GM12878 (cell line): ENCODE results near the gene SPATS2L. TPM values are rescaled to one million over a fixed set of nuclear protein-coding genes. Genes with fewer than 3 reads are reported as not detected.

ENCODE experiments used
- ATAC-seq: fragments of 200-7000 bp; cut with Tn5 transposase; 3 replicates; pipeline ENCODE4 v1.9.1; 2020; ENCODE audit warnings: mild to moderate bottlenecking, moderate library complexity
- BruUV-seq: library from RNA; stranded (reverse); fragments of 400-500 nt; replicated peaks from 2 replicates; lab custom pipeline; 2021; lab: Mats Ljungman, UMichigan
- CTCF ChIA-PET: fragments of 300-600 bp; sonication (Branson Sonifier 250); formaldehyde crosslinking; extraction: SDS; loops from one replicate; lab custom pipeline; 2021; ENCODE audit warnings: inconsistent platforms; lab: Yijun Ruan, JAX
- POLR2A ChIA-PET: fragments of 350-600 bp; formaldehyde crosslinking; extraction: SDS; loops from one replicate; lab custom pipeline; 2021; ENCODE audit warnings: inconsistent platforms; lab: Charles Lee
- RAD21 ChIA-PET: fragments of 300-600 bp; sonication (Branson Sonifier 250); formaldehyde crosslinking; loops from one replicate; lab custom pipeline; 2023; ENCODE audit warnings: antibody characterized with exemption; ENCODE audit not compliant: unreplicated experiment; lab: Charles Lee
- SMC1A ChIA-PET: fragments of 300-600 bp; sonication (Branson Sonifier 250); formaldehyde crosslinking; loops from one replicate; lab custom pipeline; 2023; ENCODE audit not compliant: unreplicated experiment, uncharacterized antibody; lab: Charles Lee
- DNase-seq: peaks from one replicate; pipeline ENCODE4 v3.0.0-alpha.2; 2011; ENCODE audit warnings: low read depth, low spot score
- FAIRE-seq: peaks from 3 replicates; lab custom pipeline; 2011; peaks lifted over from hg19 to GRCh38; lab: Jason Lieb, UNC
- H2AFZ ChIP-seq: 2 replicates; pipeline ENCODE4 v1.6.0; 2011; ENCODE audit warnings: low read depth, low read length, control low read depth; ENCODE audit not compliant: control insufficient read depth
- H3K27ac ChIP-seq: 2 replicates; pipeline ENCODE4 v1.5.1; 2011; ENCODE audit warnings: control low read depth; ENCODE audit not compliant: control insufficient read depth, insufficient read depth
- H3K27me3 ChIP-seq, 2 experiments: replicated peaks in 1 of 2; 2 replicates each; pipeline versions ENCODE4 v1.6.0 to v1.6.1; 2011; ENCODE audit warnings: low read length in 1 of 2; ENCODE audit not compliant: control insufficient read depth in 2 of 2, insufficient read depth in 2 of 2
- H3K36me3 ChIP-seq, 2 experiments: 2 replicates each; pipeline ENCODE4 v1.5.1; 2011; ENCODE audit warnings: low read length in 1 of 2; ENCODE audit not compliant: control insufficient read depth in 2 of 2, insufficient read depth in 2 of 2
- H3K4me1 ChIP-seq: 2 replicates; pipeline ENCODE4 v1.6.1; 2011; ENCODE audit warnings: mild to moderate bottlenecking, low read length, moderate library complexity, mixed read lengths; ENCODE audit not compliant: control insufficient read depth, insufficient read depth
- H3K4me2 ChIP-seq: 2 replicates; pipeline ENCODE4 v1.6.0; 2011; ENCODE audit warnings: control low read depth; ENCODE audit not compliant: control insufficient read depth, insufficient read depth
- H3K4me3 ChIP-seq: fragments of 200-600 bp; sonication (generic); 2 replicates; pipeline ENCODE4 v1.5.1; 2016
- H3K79me2 ChIP-seq: 2 replicates; pipeline ENCODE4 v1.6.0; 2011; ENCODE audit warnings: low read length; ENCODE audit not compliant: control insufficient read depth, insufficient read depth
- H3K9ac ChIP-seq: 2 replicates; pipeline ENCODE4 v1.8.0; 2011; ENCODE audit warnings: low read length, control low read depth, mixed read lengths; ENCODE audit not compliant: control insufficient read depth, insufficient read depth
- H3K9me3 ChIP-seq: replicated peaks from 3 replicates; pipeline ENCODE4 v1.5.1; 2011; ENCODE audit warnings: mild to moderate bottlenecking, low read length; ENCODE audit not compliant: control insufficient read depth, insufficient read depth
- H4K20me1 ChIP-seq: 2 replicates; pipeline ENCODE4 v1.6.0; 2011; ENCODE audit not compliant: control insufficient read depth, insufficient read depth
- BHLHE40 ChIP-seq, 2 experiments: fragments of 450-650 bp in 1 of 2; IDR thresholded peaks; 2 replicates each; pipeline ENCODE4 v1.6.1; 2011 to 2017; ENCODE audit warnings: low read depth in 2 of 2, borderline replicate concordance in 1 of 2, improper control_type of control experiment in 1 of 2, low read length in 1 of 2, mild to moderate bottlenecking in 1 of 2
- BRCA1 ChIP-seq: IDR thresholded peaks from 2 replicates; pipeline ENCODE4 v1.6.1; 2011; ENCODE audit warnings: low read depth, low read length, improper control_type of control experiment
- CBX5 ChIP-seq: sonication (generic); IDR thresholded peaks from 2 replicates; pipeline ENCODE4 v1.6.1; 2016; ENCODE audit warnings: low read depth, moderate library complexity, mild to moderate bottlenecking, inconsistent platforms
- EED ChIP-seq: sonication (generic); IDR thresholded peaks from 2 replicates; pipeline ENCODE4 v1.6.1; 2016; ENCODE audit warnings: antibody characterized with exemption, low read depth
- FOXM1 ChIP-seq: IDR thresholded peaks from 2 replicates; pipeline ENCODE4 v1.6.1; 2012; ENCODE audit warnings: low read depth, mild to moderate bottlenecking, inconsistent platforms, low read length, moderate library complexity
- LARP7 ChIP-seq: fragments of 450-650 bp; IDR thresholded peaks from 2 replicates; pipeline ENCODE4 v1.6.1; 2017; ENCODE audit warnings: mild to moderate bottlenecking
- NFXL1 ChIP-seq: fragments of 450-650 bp; IDR thresholded peaks from 2 replicates; pipeline ENCODE4 v1.6.1; 2017; ENCODE audit warnings: antibody characterized with exemption, mild to moderate bottlenecking, borderline replicate concordance
- NFYB ChIP-seq: IDR thresholded peaks from 2 replicates; pipeline ENCODE4 v1.6.1; 2011; ENCODE audit warnings: low read depth, mild to moderate bottlenecking, low read length, improper control_type of control experiment, moderate library complexity; ENCODE audit not compliant: insufficient read depth
- NR2F1 ChIP-seq: fragments of 450-650 bp; conservative IDR thresholded peaks from 2 replicates; pipeline ENCODE4 v1.6.1; 2017; ENCODE audit warnings: mild to moderate bottlenecking
- POLR2A ChIP-seq: IDR thresholded peaks from 2 replicates; pipeline ENCODE4 v1.6.1; 2011; ENCODE audit warnings: low read depth, mild to moderate bottlenecking, low read length
- RFX5 ChIP-seq: IDR thresholded peaks from 2 replicates; pipeline ENCODE4 v1.6.1; 2011; ENCODE audit warnings: low read depth, low read length, improper control_type of control experiment
- SMAD1 ChIP-seq: fragments of 450-650 bp; IDR thresholded peaks from 2 replicates; pipeline ENCODE4 v1.6.1; 2018; ENCODE audit warnings: mild to moderate bottlenecking, low read depth; ENCODE audit not compliant: partially characterized antibody
- STAT1 ChIP-seq: fragments of 450-650 bp; conservative IDR thresholded peaks from 2 replicates; pipeline ENCODE4 v1.6.1; 2014; ENCODE audit warnings: antibody characterized with exemption, mild to moderate bottlenecking
- STAT3 ChIP-seq: IDR thresholded peaks from 2 replicates; pipeline ENCODE4 v1.6.1; 2011; ENCODE audit warnings: low read depth, low read length, improper control_type of control experiment
- SUPT20H ChIP-seq: IDR thresholded peaks from 2 replicates; pipeline ENCODE4 v1.6.1; 2011; ENCODE audit warnings: low read depth, mild to moderate bottlenecking, low read length, moderate library complexity, borderline replicate concordance; ENCODE audit not compliant: control insufficient read depth
- WGBS: methylation state at CpG from one replicate; pipeline ENCODE4 v1.1.6; 2016; ENCODE audit warnings: low lambda C conversion rate; ENCODE audit not compliant: insufficient replicate concordance, insufficient coverage; ENCODE audit errors: missing lambda C conversion rate; 5-methylcytosine and 5-hydroxymethylcytosine counted together
- in situ Hi-C: fragments of 300-500 bp; cut with MboI; formaldehyde crosslinking; loops from 9 replicates; pipeline ENCODE4 v1.14.3; 2018; ENCODE audit warnings: mixed read lengths
- intact Hi-C: fragments of 100-400 bp; cut with micrococcal nuclease; formaldehyde crosslinking; loops from one replicate; pipeline ENCODE4 v1.14.2; 2022; ENCODE audit not compliant: unreplicated experiment
- polyA plus RNA-seq, 11 experiments: library from polyadenylated mRNA; depleted of rRNA in 4 of 11; unstranded in 6 of 11; stranded (reverse) in 5 of 11; fragments of >200 nt; fragmentation: Nextera tagmentation in 4 of 11; fragmentation: Illumina TruSeq in 1 of 11; extraction: Ambion mirVana in 4 of 11; extraction: Trizol in 1 of 11; gene quantifications; 1 replicate in 1 of 11; 2 replicates in 10 of 11; pipeline versions ENCODE4 v1.2.1 to v1.2.3, GENCODE V29; 2011 to 2016; ENCODE audit warnings: inconsistent platforms in 2 of 11, missing spikeins in 2 of 11, low read depth in 1 of 11
- total RNA-seq, 4 experiments: library from RNA; depleted of rRNA in 3 of 4; stranded (reverse); fragments of >200 nt in 3 of 4; fragmentation: Illumina TruSeq in 1 of 4; extraction: Trizol in 1 of 4; gene quantifications; 2 replicates each; pipeline versions ENCODE4 v1.2.1 to v1.2.3, GENCODE V29; 2013 to 2021

Gene SPATS2L
- total and polyA plus RNA-seq, 10 of the 15 experiments (the other 5 are each of a cell fraction or from before 2014, with no cell fraction given), result 5.2 to 30.0 (median 20.1) TPM

DNA sequence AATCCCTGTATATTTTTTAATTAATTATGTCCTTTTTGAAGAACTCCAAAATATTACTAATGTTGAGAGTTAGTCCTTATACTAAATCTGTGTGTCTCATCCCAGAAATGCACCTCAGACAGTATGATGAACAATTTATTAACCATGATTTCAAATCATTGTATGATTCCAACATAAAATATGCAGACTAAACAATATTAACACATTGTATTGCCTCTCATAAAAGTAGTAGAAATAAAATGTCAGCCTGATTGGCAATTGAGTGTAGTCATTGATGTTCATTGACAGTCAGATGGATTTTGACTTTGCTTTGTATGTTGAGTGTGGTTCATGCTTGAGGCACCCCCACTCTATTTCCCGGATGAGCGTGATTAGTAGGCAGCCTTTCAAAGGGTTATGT lies 145.9 kb downstream of the SPATS2L start (continued):
- no peak for TF ChIP-seq CBX5
- no peak for TF ChIP-seq RFX5
- no peak for TF ChIP-seq STAT1
- no peak for TF ChIP-seq SUPT20H
- TF ChIP-seq NR2F1, result no peak
- TF ChIP-seq NFYB, result no peak
- TF ChIP-seq BRCA1, result no peak

- intact Hi-C loops, result no loop called here
- no TSS peak for BruUV-seq
- no peak overlapping the region for H3K4me3 ChIP-seq
- no peak overlapping the region for H2AFZ ChIP-seq
- in situ Hi-C loops, result no loop called here
- no peaks in the 10 kb centered on the region for H3K9me3 ChIP-seq
- peaks cover 17% of the 10 kb centered on the region for H3K4me1 ChIP-seq
- ChIA-PET RAD21 (interaction anchor here (4.0 to 5.1 kb wide), 2 partner anchors 18 to 30 kb away, joined by 31 to 33 read pairs; no protein-coding TSS in a partner anchor), CTCF (interaction anchor here (4.2 to 5.3 kb wide), 2 partner anchors 18 to 29 kb away, joined by 32 to 37 read pairs; no protein-coding TSS in a partner anchor), POLR2A (no interaction called here), SMC1A (interaction anchor here (0.6 to 5.3 kb wide), 3 partner anchors 8 to 897 kb away, joined by 3 to 41 read pairs (median 3); no protein-coding TSS in a partner anchor)
- H3K9ac ChIP-seq, result no peak overlapping the region
- H3K27me3 ChIP-seq, result no peaks in the 10 kb centered on the region
- no peak for FAIRE-seq
- H4K20me1 ChIP-seq, result no peaks in the 10 kb centered on the region
- ATAC-seq, result no peak
- no peak for DNase-seq
- no peaks in the 10 kb centered on the region for H3K79me2 ChIP-seq
- TF ChIP-seq POLR2A (no peak), SMAD1 (no peak), FOXM1 (no peak), EED (no peak), LARP7 (no peak), NFXL1 (no peak), STAT3 (no peak), BHLHE40 (IDR thresholded peaks at IDR 0.05; ENCODE audit: borderline replicate concordance in 1 of 2, low read depth in 2 of 2, low read length in 1 of 2) (no peak)
- 91% methylated on average over 8 of the region's 8 CpGs for WGBS
- H3K27ac ChIP-seq, result no peak overlapping the region
- H3K36me3 ChIP-seq, result no peaks in the 10 kb centered on the region; a peak in 1 of 4 replicates
- no peak overlapping the region for H3K4me2 ChIP-seq
Observed at GRCh38 chr2:200453142-200453852, 146.8 kb downstream of the SPATS2L start.
